ENCODE measurements around the gene CMIP.

The CMIP gene

GRCh38 chr16:81620029-81620428 lies 175.4 kb downstream of the CMIP start:
- peaks cover 9% of the 10 kb centered on the region for H3K4me1 ChIP-seq (ENCODE audit: insufficient read depth, insufficient read length)
- H3K9me3 ChIP-seq (ENCODE audit: insufficient read depth, low read length): peaks cover 5% of the 10 kb centered on the region; the same call in 1 of the 2 replicates
- TF ChIP-seq ZNF274 (IDR thresholded peaks at IDR 0.05; ENCODE audit: low read depth, low read length): no peak
- no peak for TF ChIP-seq YY1 (IDR thresholded peaks at IDR 0.05; ENCODE audit: insufficient read depth, insufficient read length)
- no peak for TF ChIP-seq SUZ12 (IDR thresholded peaks at IDR 0.05; ENCODE audit: extremely low read depth, insufficient read depth, insufficient read length)
- no peak for DNase-seq (ENCODE audit: low read depth, low spot score)
- no peak overlapping the region for H3K9ac ChIP-seq (ENCODE audit: insufficient read length, low read depth)
- H3K4me3 ChIP-seq (ENCODE audit: insufficient read length, low read depth): no peak overlapping the region
- H3K36me3 ChIP-seq (ENCODE audit: insufficient read depth, insufficient read length, low read length): peaks cover 72% of the 10 kb centered on the region
- H3K27me3 ChIP-seq (ENCODE audit: insufficient read depth, insufficient read length): no peaks in the 10 kb centered on the region

GRCh38 chr16:81620796-81621195 lies 176.2 kb downstream of the CMIP start:
- no peak overlapping the region for H3K9ac ChIP-seq (ENCODE audit: insufficient read length, low read depth)
- H3K9me3 ChIP-seq (ENCODE audit: insufficient read depth, low read length): peaks cover 5% of the 10 kb centered on the region; the same call in 1 of the 2 replicates
- no peak for DNase-seq (ENCODE audit: low read depth, low spot score)
- no peaks in the 10 kb centered on the region for H3K27me3 ChIP-seq (ENCODE audit: insufficient read depth, insufficient read length)
- H3K4me1 ChIP-seq (ENCODE audit: insufficient read depth, insufficient read length): peaks cover 7% of the 10 kb centered on the region
- no peak overlapping the region for H3K4me3 ChIP-seq (ENCODE audit: insufficient read length, low read depth)
- peaks cover 72% of the 10 kb centered on the region for H3K36me3 ChIP-seq (ENCODE audit: insufficient read depth, insufficient read length, low read length)
- TF ChIP-seq ZNF274 (IDR thresholded peaks at IDR 0.05; ENCODE audit: low read depth, low read length) (no peak), SUZ12 (IDR thresholded peaks at IDR 0.05; ENCODE audit: extremely low read depth, insufficient read depth, insufficient read length) (no peak), YY1 (IDR thresholded peaks at IDR 0.05; ENCODE audit: insufficient read depth, insufficient read length) (no peak)

GRCh38 chr16:81621496-81621895 lies 176.9 kb downstream of the CMIP start:
- no peak for DNase-seq (ENCODE audit: low read depth, low spot score)
- Histone ChIP-seq H3K27me3 (ENCODE audit: insufficient read depth, insufficient read length) (no peaks in the 10 kb centered on the region), H3K4me3 (ENCODE audit: insufficient read length, low read depth) (no peak overlapping the region), H3K36me3 (ENCODE audit: insufficient read depth, insufficient read length, low read length) (peaks cover 68% of the 10 kb centered on the region), H3K4me1 (ENCODE audit: insufficient read depth, insufficient read length) (peaks cover 4% of the 10 kb centered on the region), H3K9ac (ENCODE audit: insufficient read length, low read depth) (no peak overlapping the region), H3K9me3 (ENCODE audit: insufficient read depth, low read length) (peaks cover 5% of the 10 kb centered on the region; the same call in 1 of the 2 replicates)
- no peak for TF ChIP-seq SUZ12 (IDR thresholded peaks at IDR 0.05; ENCODE audit: extremely low read depth, insufficient read depth, insufficient read length)
- TF ChIP-seq ZNF274 (IDR thresholded peaks at IDR 0.05; ENCODE audit: low read depth, low read length): no peak

GRCh38 chr16:81623365-81624102 lies 178.9 kb downstream of the CMIP start:
- H3K9me3 ChIP-seq (ENCODE audit: insufficient read depth, low read length): no peaks in the 10 kb centered on the region

GRCh38 chr16:81624403-81624759 lies 179.8 kb downstream of the CMIP start:
- Histone ChIP-seq H3K36me3 (ENCODE audit: insufficient read depth, insufficient read length, low read length) (peaks cover 43% of the 10 kb centered on the region), H3K4me1 (ENCODE audit: insufficient read depth, insufficient read length) (no peaks in the 10 kb centered on the region), H3K9me3 (ENCODE audit: insufficient read depth, low read length) (no peaks in the 10 kb centered on the region), H3K27me3 (ENCODE audit: insufficient read depth, insufficient read length) (no peaks in the 10 kb centered on the region), H3K9ac (ENCODE audit: insufficient read length, low read depth) (no peak overlapping the region), H3K4me3 (ENCODE audit: insufficient read length, low read depth) (no peak overlapping the region)
- DNase-seq (ENCODE audit: low read depth, low spot score): no peak
- TF ChIP-seq SUZ12 (IDR thresholded peaks at IDR 0.05; ENCODE audit: extremely low read depth, insufficient read depth, insufficient read length) (no peak), ZNF274 (IDR thresholded peaks at IDR 0.05; ENCODE audit: low read depth, low read length) (no peak), YY1 (IDR thresholded peaks at IDR 0.05; ENCODE audit: insufficient read depth, insufficient read length) (no peak)

More at GRCh38 chr16:81623365-81624102, 178.9 kb downstream of the CMIP start:
- DNase-seq (ENCODE audit: low read depth, low spot score): peak; percentile 39
- no peak overlapping the region for H3K4me3 ChIP-seq (ENCODE audit: insufficient read length, low read depth)
- peaks cover 51% of the 10 kb centered on the region for H3K36me3 ChIP-seq (ENCODE audit: insufficient read depth, insufficient read length, low read length)
- TF ChIP-seq SUZ12 (IDR thresholded peaks at IDR 0.05; ENCODE audit: extremely low read depth, insufficient read depth, insufficient read length) (no peak), ZNF274 (IDR thresholded peaks at IDR 0.05; ENCODE audit: low read depth, low read length) (no peak), YY1 (IDR thresholded peaks at IDR 0.05; ENCODE audit: insufficient read depth, insufficient read length) (no peak)
- H3K9ac ChIP-seq (ENCODE audit: insufficient read length, low read depth): no peak overlapping the region
- no peaks in the 10 kb centered on the region for H3K4me1 ChIP-seq (ENCODE audit: insufficient read depth, insufficient read length)
- no peaks in the 10 kb centered on the region for H3K27me3 ChIP-seq (ENCODE audit: insufficient read depth, insufficient read length)

- H3K4me1 ChIP-seq (ENCODE audit: insufficient read depth, insufficient read length): peaks cover 1% of the 10 kb centered on the region
- H3K9me3 ChIP-seq (ENCODE audit: insufficient read depth, low read length): no peaks in the 10 kb centered on the region
- H3K27me3 ChIP-seq (ENCODE audit: insufficient read depth, insufficient read length): no peaks in the 10 kb centered on the region
- no peak overlapping the region for H3K4me3 ChIP-seq (ENCODE audit: insufficient read length, low read depth)
- TF ChIP-seq SUZ12 (IDR thresholded peaks at IDR 0.05; ENCODE audit: extremely low read depth, insufficient read depth, insufficient read length) (no peak), ZNF274 (IDR thresholded peaks at IDR 0.05; ENCODE audit: low read depth, low read length) (no peak), YY1 (IDR thresholded peaks at IDR 0.05; ENCODE audit: insufficient read depth, insufficient read length) (no peak)
- H3K9ac ChIP-seq (ENCODE audit: insufficient read length, low read depth): no peak overlapping the region
- no peak for DNase-seq (ENCODE audit: low read depth, low spot score)
- H3K36me3 ChIP-seq (ENCODE audit: insufficient read depth, insufficient read length, low read length): peaks cover 44% of the 10 kb centered on the region
These were observed 180.3 kb downstream of the CMIP start for GRCh38 chr16:81624760-81625543.

- no peak for TF ChIP-seq SUZ12 (IDR thresholded peaks at IDR 0.05; ENCODE audit: extremely low read depth, insufficient read depth, insufficient read length)
- no peak for TF ChIP-seq ZNF274 (IDR thresholded peaks at IDR 0.05; ENCODE audit: low read depth, low read length)
- no peak for TF ChIP-seq YY1 (IDR thresholded peaks at IDR 0.05; ENCODE audit: insufficient read depth, insufficient read length)
- H3K9me3 ChIP-seq (ENCODE audit: insufficient read depth, low read length): no peaks in the 10 kb centered on the region
- H3K4me1 ChIP-seq (ENCODE audit: insufficient read depth, insufficient read length): peaks cover 7% of the 10 kb centered on the region
- no peak overlapping the region for H3K9ac ChIP-seq (ENCODE audit: insufficient read length, low read depth)
- no peak overlapping the region for H3K4me3 ChIP-seq (ENCODE audit: insufficient read length, low read depth)
- DNase-seq (ENCODE audit: low read depth, low spot score): no peak
- no peaks in the 10 kb centered on the region for H3K27me3 ChIP-seq (ENCODE audit: insufficient read depth, insufficient read length)
- peaks cover 39% of the 10 kb centered on the region for H3K36me3 ChIP-seq (ENCODE audit: insufficient read depth, insufficient read length, low read length)
These were observed 181.0 kb downstream of the CMIP start for GRCh38 chr16:81625544-81626153.

Data from NT2/D1 (cell line).